GM12892 (cell line): ENCODE measurements around the gene RGS14.
A peak's percentile ranks its signal among the peaks of the same experiment; 100 is the strongest.

Source experiments
- POLR2A ChIP-seq: IDR thresholded peaks from 2 replicates; pipeline ENCODE4 v1.6.1; 2011; ENCODE audit warnings: low read depth, low read length, control low read depth
- POLR2AphosphoS5 ChIP-seq: IDR thresholded peaks from 2 replicates; pipeline ENCODE4 v1.6.1; 2011; ENCODE audit warnings: low read depth, low read length, control low read depth

DNA sequence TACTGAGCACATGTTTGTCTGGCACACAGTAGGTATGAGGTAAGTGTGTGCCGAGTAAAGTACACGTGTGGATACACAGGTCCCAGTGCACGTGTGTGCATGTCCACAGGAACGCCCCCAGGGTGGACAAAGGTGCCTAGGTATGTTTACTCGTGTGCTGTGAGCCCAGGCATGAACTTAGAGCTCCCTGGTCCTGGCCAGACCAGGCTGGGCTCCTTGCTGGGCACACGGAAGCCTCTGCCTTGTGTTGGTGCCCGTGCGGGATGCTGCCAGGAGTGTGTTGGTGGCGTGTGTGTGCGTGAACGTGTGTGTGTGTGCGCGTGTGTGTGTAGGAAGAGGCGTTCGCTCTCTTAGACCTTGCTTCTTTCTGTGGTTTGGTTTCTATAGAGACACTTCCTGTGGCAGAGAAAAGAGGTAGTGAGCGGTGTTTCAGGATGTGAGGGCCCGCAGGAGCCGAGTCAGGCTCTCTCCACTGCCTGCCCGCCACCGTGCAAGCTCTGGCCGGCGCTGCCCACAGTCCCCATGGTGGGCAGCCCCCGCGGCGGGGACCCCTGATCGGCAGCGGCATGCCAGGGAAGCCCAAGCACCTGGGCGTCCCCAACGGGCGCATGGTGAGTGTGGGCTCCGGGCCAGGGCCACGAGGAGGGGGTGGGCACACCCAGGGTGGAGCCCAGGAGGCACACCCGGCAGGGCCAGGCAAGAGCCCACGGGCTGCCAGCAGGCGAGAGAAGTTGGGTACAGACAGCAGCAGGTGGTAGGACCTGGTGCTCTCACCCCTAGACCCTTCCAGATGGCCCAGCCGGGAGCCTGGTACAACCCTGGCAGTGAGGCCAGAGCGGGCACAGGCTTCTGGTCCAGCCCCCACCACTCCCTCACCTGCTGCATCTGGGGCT, at the start of gene RGS14:
- TF ChIP-seq POLR2AphosphoS5, result no peak
- TF ChIP-seq POLR2A, result peak; percentile 66; the same call in 1 of the 2 replicates
